Activated T-cell treated with anti-CD3 and anti-CD28 coated beads, Interleukin-2, amount 50 U/mL, for 48 hours (primary cell): ENCODE results near the gene AGO3.

Source experiments
- DNase-seq, 2 experiments: peaks; one replicate each; pipeline ENCODE4 v3.0.0-alpha.2; 2020

The AGO3 gene

GRCh38 chr1:36098650-36099365 lies 167.9 kb downstream of the AGO3 start:
- DNase-seq: no peak

- DNase-seq: peak; percentile 87
Observed at GRCh38 chr1:36099681-36100341, 168.9 kb downstream of the AGO3 start.

GRCh38 chr1:36100376-36100775 lies 169.5 kb downstream of the AGO3 start:
- DNase-seq: no peak

- no peak for DNase-seq
Observed at GRCh38 chr1:36101546-36101945, 170.6 kb downstream of the AGO3 start.

- DNase-seq: no peak
Observed at GRCh38 chr1:36106269-36106668, 175.4 kb downstream of the AGO3 start.

GRCh38 chr1:36107394-36107793 lies 176.5 kb downstream of the AGO3 start:
- no peak for DNase-seq

- no peak for DNase-seq
Observed at GRCh38 chr1:36108314-36108713, 177.4 kb downstream of the AGO3 start.

- DNase-seq: peak; percentile 49 to 60
Observed at GRCh38 chr1:36109041-36109679, 178.3 kb downstream of the AGO3 start.

GRCh38 chr1:36111151-36111550 lies 180.2 kb downstream of the AGO3 start:
- DNase-seq: no peak

- no peak for DNase-seq
Observed at GRCh38 chr1:36112823-36113222, 181.9 kb downstream of the AGO3 start.

- no peak for DNase-seq
Observed at GRCh38 chr1:36114371-36114770, 183.5 kb downstream of the AGO3 start.

- DNase-seq: no peak
Observed at GRCh38 chr1:36115200-36115669, 184.3 kb downstream of the AGO3 start.

GRCh38 chr1:36115931-36116330 lies 185.0 kb downstream of the AGO3 start:
- no peak for DNase-seq

GRCh38 chr1:36116901-36117300 lies 186.0 kb downstream of the AGO3 start:
- no peak for DNase-seq

- DNase-seq: no peak
Observed at GRCh38 chr1:36118447-36119204, 187.7 kb downstream of the AGO3 start.

GRCh38 chr1:36119456-36119855 lies 188.6 kb downstream of the AGO3 start:
- no peak for DNase-seq
